GM20000 (cell line): ENCODE results near the gene ST7.

Experiments
- DNase-seq: peaks from one replicate; pipeline ENCODE4 v3.0.0; 2012; ENCODE audit warnings: low spot score
- CTCF ChIP-seq: IDR thresholded peaks from 2 replicates; pipeline ENCODE4 v1.5.1; 2012; ENCODE audit warnings: mild to moderate bottlenecking, control low read depth; ENCODE audit errors: extremely low read depth, missing control alignments

The ST7 gene

GRCh38 chr7:116984917-116985316 is 31.6 kb downstream of the ST7 start:
- TF ChIP-seq CTCF: peak; percentile 25
- DNase-seq: no peak

- no peak for DNase-seq
- no peak for TF ChIP-seq CTCF
These were observed 32.3 kb downstream of the ST7 start for GRCh38 chr7:116985575-116985974.

DNA sequence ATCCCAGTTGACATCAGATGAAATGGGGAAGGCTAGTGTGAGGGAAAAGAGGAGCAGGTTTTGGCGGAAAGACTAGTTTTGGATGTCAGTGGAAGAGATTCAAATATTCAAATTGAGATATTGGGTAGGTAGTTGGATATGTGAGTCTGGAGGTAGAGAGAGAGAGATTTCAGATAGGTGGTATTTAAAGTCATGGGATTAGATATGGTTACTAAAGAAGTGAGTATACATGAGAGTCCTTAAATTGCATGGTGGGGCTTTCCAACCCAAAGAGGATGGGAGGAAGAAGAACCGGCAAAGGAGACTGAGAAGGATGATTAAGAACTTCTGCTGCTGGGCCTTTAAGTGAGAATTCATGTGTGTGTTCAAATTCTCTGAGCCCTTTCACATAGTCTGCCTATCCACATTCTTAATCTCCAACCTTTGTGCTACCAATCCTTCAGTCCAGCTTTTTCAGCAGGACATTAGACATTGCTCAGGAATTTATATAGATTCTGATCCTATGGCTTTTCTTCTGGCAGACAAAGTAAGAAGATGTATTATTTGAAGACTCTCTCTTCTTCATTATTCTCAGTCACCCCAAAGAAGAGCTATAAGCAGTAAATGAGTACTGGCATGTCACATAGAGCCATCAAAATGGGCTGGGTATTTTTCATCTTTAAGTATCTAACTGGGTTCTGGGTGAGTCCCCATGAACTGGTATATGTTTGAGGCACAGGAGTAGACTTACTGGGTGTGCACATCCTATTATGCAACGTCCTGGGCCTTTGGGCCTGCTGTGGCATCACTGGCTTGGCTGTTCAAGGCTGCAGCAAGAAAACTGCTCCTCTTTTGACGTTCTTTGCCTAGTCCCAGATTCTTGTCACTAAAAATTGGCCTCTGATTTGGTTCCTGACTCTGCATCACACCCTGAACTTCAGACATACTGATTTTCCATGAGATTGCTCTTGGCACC is 33.6 kb downstream of the ST7 start:
- TF ChIP-seq CTCF: no peak
- no peak for DNase-seq

DNA sequence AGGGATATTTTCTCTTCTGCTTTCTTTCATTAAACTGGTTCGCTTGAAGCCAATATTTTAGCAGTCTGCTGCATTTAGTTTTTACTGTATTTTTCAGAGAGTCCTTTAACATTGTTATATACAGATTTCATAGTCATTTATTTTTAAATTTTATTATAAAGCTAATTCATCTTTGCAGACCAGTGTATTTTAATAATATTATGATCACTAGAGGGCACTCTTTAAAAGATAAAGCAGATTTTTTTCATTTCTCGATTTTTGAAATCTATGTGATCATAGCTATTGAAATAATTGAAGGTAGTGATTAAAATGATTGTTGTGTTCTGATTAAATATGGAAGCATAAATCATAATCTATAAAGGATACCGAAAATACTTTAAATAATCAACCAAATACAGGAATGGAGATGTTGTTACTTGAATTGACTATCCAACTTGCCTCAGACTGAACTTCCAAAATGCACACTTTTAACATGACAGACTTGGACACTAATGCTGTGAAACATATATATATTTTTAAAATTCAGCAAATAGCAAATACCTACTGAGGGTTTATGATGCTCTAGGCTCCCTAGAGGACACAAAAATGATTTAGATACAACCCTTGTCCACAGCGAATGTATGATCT is 35.2 kb downstream of the ST7 start:
- DNase-seq: no peak
- TF ChIP-seq CTCF: no peak

DNA sequence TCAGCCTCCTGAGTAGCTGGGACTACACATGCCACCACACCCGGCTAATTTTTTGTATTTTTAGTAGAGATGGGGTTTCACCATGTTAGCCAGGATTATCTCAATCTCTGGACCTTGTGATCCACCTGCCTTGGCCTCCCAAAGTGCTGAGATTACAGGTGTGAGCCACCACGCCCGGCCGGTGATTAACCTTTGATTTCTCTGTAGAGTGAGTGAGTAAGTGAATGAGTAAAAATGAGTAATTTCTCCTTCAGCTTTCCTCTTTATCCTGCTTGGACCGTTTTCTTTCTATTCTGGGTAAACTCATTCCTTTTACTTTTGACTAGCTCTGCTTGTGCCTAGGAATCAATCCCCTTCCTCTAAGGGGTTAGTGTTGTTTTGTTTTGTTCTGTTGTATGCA is 36.8 kb downstream of the ST7 start:
- no peak for DNase-seq
- no peak for TF ChIP-seq CTCF

DNA sequence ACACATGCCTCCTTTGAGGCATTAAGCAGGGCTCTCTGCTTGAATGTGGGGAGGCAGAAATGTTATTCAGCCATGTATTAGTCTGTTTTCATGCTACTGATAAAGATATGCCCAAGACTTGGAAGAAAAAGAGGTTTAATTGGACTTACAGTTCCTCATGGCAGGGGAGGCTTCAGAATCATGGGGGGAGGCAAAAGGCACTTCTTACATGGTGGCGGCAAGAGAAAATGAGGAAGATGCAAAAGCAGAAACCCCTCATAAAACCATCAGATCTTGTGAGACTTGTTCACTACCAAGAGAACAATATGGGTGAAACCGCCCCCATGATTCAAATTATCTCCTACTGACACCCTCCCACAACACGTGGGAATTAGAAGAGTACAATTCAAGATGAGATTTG is 37.9 kb downstream of the ST7 start:
- no peak for TF ChIP-seq CTCF
- DNase-seq: no peak

GRCh38 chr7:116994611-116995010 is 41.3 kb downstream of the ST7 start:
- no peak for DNase-seq
- no peak for TF ChIP-seq CTCF
